KMS-11 (cell line): Measurements from ENCODE around the gene DNAJB9.

Experiments used
- H2AFZ ChIP-seq: fragments of 200-600 bp; sonication (generic); 2 replicates; pipeline ENCODE4 v1.6.1; 2016; ENCODE audit warnings: antibody characterized with exemption, mixed run types, low read depth
- H3K27ac ChIP-seq: fragments of 200-600 bp; sonication (generic); 2 replicates; pipeline ENCODE4 v1.6.1; 2016; ENCODE audit warnings: mild to moderate bottlenecking, mixed run types
- H3K27me3 ChIP-seq: fragments of 200-600 bp; sonication (generic); 2 replicates; pipeline ENCODE4 v1.6.1; 2017; ENCODE audit warnings: mild to moderate bottlenecking, low read depth, mixed run types, moderate library complexity; ENCODE audit not compliant: insufficient read depth
- H3K36me3 ChIP-seq: fragments of 200-600 bp; sonication (generic); 2 replicates; pipeline ENCODE4 v1.6.1; 2017; ENCODE audit warnings: mild to moderate bottlenecking, mixed run types; ENCODE audit not compliant: insufficient read depth
- H3K4me1 ChIP-seq: fragments of 200-600 bp; sonication (generic); 2 replicates; pipeline ENCODE4 v1.6.1; 2016; ENCODE audit warnings: mild to moderate bottlenecking, low read depth, mixed run types; ENCODE audit not compliant: poor library complexity, severe bottlenecking
- H3K4me2 ChIP-seq: fragments of 200-600 bp; sonication (generic); 2 replicates; pipeline ENCODE4 v1.7.0; 2016; ENCODE audit warnings: mild to moderate bottlenecking, mixed run types
- H3K4me3 ChIP-seq: fragments of 200-600 bp; sonication (generic); IDR thresholded peaks from 2 replicates; pipeline ENCODE4 v1.6.1; 2017; ENCODE audit warnings: low read depth, low read length, mixed read lengths; ENCODE audit not compliant: insufficient read depth
- H3K79me2 ChIP-seq: fragments of 200-600 bp; sonication (generic); 2 replicates; pipeline ENCODE4 v1.6.1; 2016; ENCODE audit warnings: low read depth, mixed run types; ENCODE audit not compliant: insufficient read depth
- H3K9ac ChIP-seq: fragments of 200-600 bp; sonication (generic); 2 replicates; pipeline ENCODE4 v1.6.1; 2016; ENCODE audit warnings: mild to moderate bottlenecking, mixed run types
- H4K20me1 ChIP-seq: fragments of 200-600 bp; sonication (generic); 2 replicates; pipeline ENCODE4 v1.6.1; 2016; ENCODE audit warnings: mild to moderate bottlenecking, mixed run types; ENCODE audit not compliant: insufficient read depth
- TF ChIP-seq, protein P1 (sequence below): fragments of 200-600 bp; sonication (generic); conservative IDR thresholded peaks from 2 replicates; pipeline ENCODE4 v1.6.1; 2017; ENCODE audit warnings: low read depth, mild to moderate bottlenecking, antibody characterized with exemption, low read length, moderate library complexity, mixed read lengths

DNAJB9 gene

DNA sequence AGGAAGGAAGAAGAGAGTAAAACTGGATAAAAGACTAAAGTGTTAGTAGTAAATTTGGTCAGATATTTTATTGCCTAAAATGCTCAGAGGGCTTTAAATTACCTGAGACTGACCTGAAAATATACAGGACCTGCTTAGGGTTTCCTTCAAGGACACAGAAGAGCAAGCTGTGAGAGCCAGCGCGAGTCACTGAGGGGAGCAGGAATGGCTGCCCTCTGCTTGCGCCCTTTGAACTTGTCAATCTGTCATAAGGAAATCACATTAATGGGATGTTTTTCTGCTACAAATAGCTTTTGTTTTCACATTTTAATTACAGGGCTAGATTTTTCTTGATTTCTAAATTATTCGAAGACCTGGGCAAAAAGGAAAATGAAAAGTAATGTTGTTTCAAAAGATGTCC lies 26.9 kb downstream of the DNAJB9 start:
- no peaks in the 10 kb centered on the region for H3K4me1 ChIP-seq
- H2AFZ ChIP-seq, result no peak overlapping the region
- no peak overlapping the region for H3K27ac ChIP-seq
- H3K79me2 ChIP-seq, result no peaks in the 10 kb centered on the region
- H3K36me3 ChIP-seq, result no peaks in the 10 kb centered on the region
- TF ChIP-seq, protein P1, sequence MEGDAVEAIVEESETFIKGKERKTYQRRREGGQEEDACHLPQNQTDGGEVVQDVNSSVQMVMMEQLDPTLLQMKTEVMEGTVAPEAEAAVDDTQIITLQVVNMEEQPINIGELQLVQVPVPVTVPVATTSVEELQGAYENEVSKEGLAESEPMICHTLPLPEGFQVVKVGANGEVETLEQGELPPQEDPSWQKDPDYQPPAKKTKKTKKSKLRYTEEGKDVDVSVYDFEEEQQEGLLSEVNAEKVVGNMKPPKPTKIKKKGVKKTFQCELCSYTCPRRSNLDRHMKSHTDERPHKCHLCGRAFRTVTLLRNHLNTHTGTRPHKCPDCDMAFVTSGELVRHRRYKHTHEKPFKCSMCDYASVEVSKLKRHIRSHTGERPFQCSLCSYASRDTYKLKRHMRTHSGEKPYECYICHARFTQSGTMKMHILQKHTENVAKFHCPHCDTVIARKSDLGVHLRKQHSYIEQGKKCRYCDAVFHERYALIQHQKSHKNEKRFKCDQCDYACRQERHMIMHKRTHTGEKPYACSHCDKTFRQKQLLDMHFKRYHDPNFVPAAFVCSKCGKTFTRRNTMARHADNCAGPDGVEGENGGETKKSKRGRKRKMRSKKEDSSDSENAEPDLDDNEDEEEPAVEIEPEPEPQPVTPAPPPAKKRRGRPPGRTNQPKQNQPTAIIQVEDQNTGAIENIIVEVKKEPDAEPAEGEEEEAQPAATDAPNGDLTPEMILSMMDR, result no peak
- no peak overlapping the region for H3K9ac ChIP-seq
- no peaks in the 10 kb centered on the region for H4K20me1 ChIP-seq
- no peaks in the 10 kb centered on the region for H3K27me3 ChIP-seq
- H3K4me3 ChIP-seq, result no peak overlapping the region
- no peak overlapping the region for H3K4me2 ChIP-seq

DNA sequence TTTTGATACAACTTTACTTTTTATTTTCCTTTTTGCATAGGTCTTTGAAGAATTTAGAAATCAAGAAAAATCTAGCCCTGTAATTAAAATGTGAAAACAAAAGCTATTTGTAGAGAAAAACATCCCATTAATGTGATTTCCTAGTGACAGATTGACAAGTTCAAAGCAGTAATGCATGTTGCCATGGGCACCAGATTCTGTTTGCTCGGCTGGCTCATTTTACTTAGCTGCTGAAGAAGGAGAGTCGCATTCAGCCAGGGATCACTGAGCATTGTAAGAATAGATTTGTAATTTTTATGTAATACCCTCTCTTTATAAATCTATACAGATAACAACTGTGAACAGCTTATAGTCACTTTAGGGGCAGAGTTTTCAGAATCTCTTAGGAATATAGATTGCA lies 28.5 kb downstream of the DNAJB9 start:
- no peaks in the 10 kb centered on the region for H3K79me2 ChIP-seq
- H3K4me2 ChIP-seq, result no peak overlapping the region
- no peaks in the 10 kb centered on the region for H3K4me1 ChIP-seq
- H3K36me3 ChIP-seq, result no peaks in the 10 kb centered on the region
- H3K27me3 ChIP-seq, result no peaks in the 10 kb centered on the region
- no peak overlapping the region for H3K9ac ChIP-seq
- H3K27ac ChIP-seq, result no peak overlapping the region
- H3K4me3 ChIP-seq, result no peak overlapping the region
- TF ChIP-seq, protein P1, result no peak
- H4K20me1 ChIP-seq, result no peaks in the 10 kb centered on the region
- H2AFZ ChIP-seq, result no peak overlapping the region

DNA sequence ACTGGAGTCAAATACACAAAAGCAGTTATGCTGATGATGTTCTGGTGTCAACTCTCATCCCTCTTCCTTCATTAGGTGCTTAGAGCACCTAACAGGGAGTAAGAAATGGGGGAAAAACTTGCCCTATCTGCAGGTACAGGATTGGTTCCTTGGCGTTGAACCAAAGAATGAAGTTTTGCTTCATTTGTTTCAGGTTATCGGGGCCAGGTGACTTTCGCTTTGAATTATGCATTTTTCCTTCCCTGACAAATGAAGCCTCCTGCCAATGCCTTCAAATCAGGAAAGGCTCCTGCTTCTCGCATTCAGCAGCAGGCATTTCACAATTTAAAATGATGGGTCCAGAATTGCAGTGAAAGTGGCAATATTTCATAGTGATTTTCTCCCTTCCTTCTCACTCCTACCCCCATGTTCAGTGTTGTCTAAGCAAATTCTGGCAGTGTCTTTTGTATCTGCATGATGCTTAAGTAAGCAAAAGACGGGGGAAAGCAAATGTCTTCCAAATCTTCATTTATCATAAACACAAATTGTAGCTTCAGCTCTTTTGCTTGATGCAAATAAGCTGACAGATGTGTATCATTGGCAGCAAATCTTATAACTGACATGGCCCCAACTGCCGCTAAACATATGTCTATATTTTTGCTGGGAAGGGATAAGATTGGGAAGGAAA lies 29.4 kb downstream of the DNAJB9 start:
- Histone ChIP-seq H3K36me3 (no peaks in the 10 kb centered on the region), H3K27me3 (no peaks in the 10 kb centered on the region), H3K27ac (no peak overlapping the region), H2AFZ (no peak overlapping the region), H3K79me2 (no peaks in the 10 kb centered on the region), H3K4me3 (no peak overlapping the region), H4K20me1 (no peaks in the 10 kb centered on the region), H3K4me1 (peaks cover 7% of the 10 kb centered on the region), H3K4me2 (no peak overlapping the region), H3K9ac (no peak overlapping the region)
- TF ChIP-seq, protein P1, result no peak

DNA sequence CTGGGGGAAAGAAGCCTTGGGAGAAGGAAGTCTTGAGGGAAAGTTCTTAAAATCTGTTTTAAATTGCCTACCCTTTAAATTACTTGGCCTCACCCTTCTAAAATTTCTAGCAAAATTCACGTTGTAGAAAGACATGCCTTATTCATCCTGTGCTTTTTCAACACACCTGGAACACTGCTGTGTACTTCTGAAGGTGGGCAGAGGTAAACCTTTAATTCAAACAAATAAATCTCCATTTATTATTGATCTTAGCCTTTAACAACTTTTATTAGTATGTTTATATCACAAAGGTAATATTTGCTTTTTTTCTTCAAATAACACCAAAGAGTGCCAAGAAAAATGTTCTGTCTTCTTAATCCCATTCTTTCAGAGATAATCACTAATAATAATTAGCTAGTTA lies 30.7 kb downstream of the DNAJB9 start:
- H3K4me3 ChIP-seq, result no peak overlapping the region
- H3K9ac ChIP-seq, result no peak overlapping the region
- H4K20me1 ChIP-seq, result no peaks in the 10 kb centered on the region
- no peak overlapping the region for H3K27ac ChIP-seq
- no peaks in the 10 kb centered on the region for H3K36me3 ChIP-seq
- TF ChIP-seq, protein P1, result no peak
- H2AFZ ChIP-seq, result no peak overlapping the region
- no peaks in the 10 kb centered on the region for H3K79me2 ChIP-seq
- H3K4me2 ChIP-seq, result no peak overlapping the region
- H3K27me3 ChIP-seq, result no peaks in the 10 kb centered on the region
- H3K4me1 ChIP-seq, result peaks cover 21% of the 10 kb centered on the region
